Thoracic aorta (tissue), 2 donors: ENCODE data around the gene SLC8A1. TPM values are rescaled to one million over a fixed set of nuclear protein-coding genes. Genes with fewer than 3 reads are reported as not detected.

Source experiments
- ATAC-seq: fragments of 150-250 bp; one replicate; pipeline ENCODE4 v1.8.0; 2017; ENCODE audit warnings: low read depth; ENCODE audit not compliant: insufficient number of reproducible peaks, low FRiP score
- DNase-seq: peaks from one replicate; pipeline ENCODE4 v3.0.0-alpha.2; 2020; ENCODE audit warnings: low spot score
- H3K27ac ChIP-seq, 2 donors: fragments of 200-600 bp; sonication (generic); 1 replicate in 1 of 2; 2 replicates in 1 of 2; pipeline ENCODE4 v1.5.1; 2016; ENCODE audit warnings: mild to moderate bottlenecking in 2 of 2, moderate library complexity in 2 of 2
- H3K27me3 ChIP-seq: fragments of 200-600 bp; sonication (generic); replicated peaks from 2 replicates; pipeline ENCODE4 v1.6.0; 2016; ENCODE audit warnings: mild to moderate bottlenecking; ENCODE audit not compliant: insufficient read depth
- H3K36me3 ChIP-seq: fragments of 200-600 bp; sonication (generic); one replicate; pipeline ENCODE4 v1.5.1; 2016
- H3K4me1 ChIP-seq, 2 donors: fragments of 200-600 bp; sonication (generic); 1 replicate in 1 of 2; 2 replicates in 1 of 2; pipeline versions ENCODE4 v1.5.1 to v1.6.0; 2016; ENCODE audit warnings: low read depth in 2 of 2, mild to moderate bottlenecking in 1 of 2; ENCODE audit not compliant: control insufficient read depth in 1 of 2
- H3K4me3 ChIP-seq: fragments of 200-600 bp; sonication (generic); 2 replicates; pipeline ENCODE4 v1.5.1; 2016; ENCODE audit warnings: mild to moderate bottlenecking
- H3K9me3 ChIP-seq: fragments of 200-600 bp; sonication (generic); 2 replicates; pipeline ENCODE4 v1.5.1; 2016
- total RNA-seq, 2 donors: library from RNA; depleted of rRNA; stranded (reverse); fragments of >200 nt; gene quantifications; one replicate each; pipeline versions ENCODE4 v1.1.0 to v1.2.3, GENCODE V29; 2016
- TF ChIP-seq, protein P1 (sequence below): fragments of 200-600 bp; sonication (generic); IDR thresholded peaks from one replicate; pipeline ENCODE4 v1.5.1; 2019; ENCODE audit warnings: antibody characterized with exemption

SLC8A1 gene
- total RNA-seq, 2 donors from 2014 or later, result 13.7 to 31.2 TPM

DNA sequence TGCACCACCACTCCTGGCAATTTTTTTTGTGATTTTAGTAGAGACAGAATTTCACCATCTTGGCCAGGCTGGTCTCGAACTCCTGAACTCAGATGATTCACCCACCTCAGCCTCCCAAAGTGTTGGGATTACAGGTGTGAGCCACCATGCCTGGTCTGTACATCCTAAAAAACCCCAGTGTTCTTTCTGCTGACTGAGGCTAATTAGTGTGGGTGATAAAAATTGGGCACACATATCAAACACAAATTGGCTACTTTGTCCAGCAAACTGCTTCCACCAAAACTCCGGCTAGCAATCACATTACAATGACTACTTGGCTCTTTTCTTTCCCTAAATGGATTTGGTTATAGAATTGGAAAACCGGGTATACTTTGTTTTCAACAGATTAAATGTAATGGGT lies 153.9 kb downstream of the SLC8A1 start:
- H3K36me3 ChIP-seq, result no peaks in the 10 kb centered on the region
- H3K4me1 ChIP-seq, result peaks cover 0 to 5% of the 10 kb centered on the region in 2 donors
- TF ChIP-seq, protein P1, sequence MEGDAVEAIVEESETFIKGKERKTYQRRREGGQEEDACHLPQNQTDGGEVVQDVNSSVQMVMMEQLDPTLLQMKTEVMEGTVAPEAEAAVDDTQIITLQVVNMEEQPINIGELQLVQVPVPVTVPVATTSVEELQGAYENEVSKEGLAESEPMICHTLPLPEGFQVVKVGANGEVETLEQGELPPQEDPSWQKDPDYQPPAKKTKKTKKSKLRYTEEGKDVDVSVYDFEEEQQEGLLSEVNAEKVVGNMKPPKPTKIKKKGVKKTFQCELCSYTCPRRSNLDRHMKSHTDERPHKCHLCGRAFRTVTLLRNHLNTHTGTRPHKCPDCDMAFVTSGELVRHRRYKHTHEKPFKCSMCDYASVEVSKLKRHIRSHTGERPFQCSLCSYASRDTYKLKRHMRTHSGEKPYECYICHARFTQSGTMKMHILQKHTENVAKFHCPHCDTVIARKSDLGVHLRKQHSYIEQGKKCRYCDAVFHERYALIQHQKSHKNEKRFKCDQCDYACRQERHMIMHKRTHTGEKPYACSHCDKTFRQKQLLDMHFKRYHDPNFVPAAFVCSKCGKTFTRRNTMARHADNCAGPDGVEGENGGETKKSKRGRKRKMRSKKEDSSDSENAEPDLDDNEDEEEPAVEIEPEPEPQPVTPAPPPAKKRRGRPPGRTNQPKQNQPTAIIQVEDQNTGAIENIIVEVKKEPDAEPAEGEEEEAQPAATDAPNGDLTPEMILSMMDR, result no peak
- no peak overlapping the region for H3K27ac ChIP-seq
- H3K27me3 ChIP-seq, result no peaks in the 10 kb centered on the region
- H3K4me3 ChIP-seq, result no peak overlapping the region
- no peaks in the 10 kb centered on the region for H3K9me3 ChIP-seq
- ATAC-seq, result no peak
- DNase-seq, result no peak

DNA sequence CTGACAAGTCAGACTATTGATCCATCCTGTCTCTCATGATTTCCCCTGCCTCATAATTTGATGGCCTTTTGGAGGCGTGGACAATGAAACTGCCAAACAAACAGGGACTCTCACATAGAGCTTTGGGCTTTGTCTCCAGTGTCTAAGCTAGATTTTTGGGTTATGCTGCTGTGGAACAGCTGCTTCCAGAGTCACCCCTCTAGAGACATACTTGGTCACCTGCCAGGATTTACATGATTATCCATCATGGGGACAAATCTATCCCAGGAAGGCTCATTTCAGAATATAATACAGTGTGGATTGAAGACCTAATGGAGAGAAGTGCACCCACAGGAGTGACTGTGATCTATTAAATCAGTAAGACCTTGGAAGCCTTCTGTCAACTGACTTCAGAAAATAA lies 159.6 kb downstream of the SLC8A1 start:
- no peaks in the 10 kb centered on the region for H3K4me1 ChIP-seq
- DNase-seq, result no peak
- no peaks in the 10 kb centered on the region for H3K27me3 ChIP-seq
- H3K27ac ChIP-seq, result no peak overlapping the region
- H3K4me3 ChIP-seq, result no peak overlapping the region
- TF ChIP-seq, protein P1, result no peak
- no peaks in the 10 kb centered on the region for H3K9me3 ChIP-seq
- no peak for ATAC-seq
- no peaks in the 10 kb centered on the region for H3K36me3 ChIP-seq

DNA sequence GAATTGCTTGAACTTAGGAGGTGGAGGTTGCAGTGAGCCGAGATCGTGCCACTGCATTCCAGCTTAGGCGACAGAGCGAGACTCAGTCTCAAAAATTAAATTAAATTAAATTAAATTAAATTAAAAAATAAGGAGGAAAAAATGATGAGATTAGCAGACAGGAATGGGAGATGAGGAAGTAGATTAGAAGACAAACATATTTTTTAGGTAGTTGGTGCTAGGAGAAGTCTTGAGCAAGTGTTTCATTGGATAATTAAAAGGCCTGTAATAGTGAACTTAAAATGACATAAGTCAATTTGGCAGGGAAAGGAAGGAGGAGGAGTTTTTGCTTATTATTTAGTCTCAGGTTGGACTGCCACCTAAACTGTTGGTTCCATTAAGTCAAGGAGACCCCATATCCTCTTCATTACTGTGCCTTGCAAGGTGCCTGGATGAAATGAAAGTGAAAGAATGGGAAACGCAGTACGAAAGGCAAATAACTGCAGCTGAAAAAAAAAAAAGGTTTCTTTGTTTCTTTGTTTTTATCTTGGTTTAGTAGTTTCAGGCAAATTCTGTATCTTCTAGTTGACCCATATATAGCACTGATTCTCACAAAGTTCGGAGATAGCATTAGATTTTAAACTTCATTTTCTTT lies 162.0 kb downstream of the SLC8A1 start:
- Histone ChIP-seq H3K9me3 (no peaks in the 10 kb centered on the region), H3K36me3 (no peaks in the 10 kb centered on the region), H3K27ac (no peak overlapping the region), H3K27me3 (no peaks in the 10 kb centered on the region), H3K4me3 (no peak overlapping the region), H3K4me1 (peaks cover 0 to 7% of the 10 kb centered on the region in 2 donors)
- ATAC-seq (no peak), DNase-seq (no peak)
- TF ChIP-seq, protein P1, result no peak

DNA sequence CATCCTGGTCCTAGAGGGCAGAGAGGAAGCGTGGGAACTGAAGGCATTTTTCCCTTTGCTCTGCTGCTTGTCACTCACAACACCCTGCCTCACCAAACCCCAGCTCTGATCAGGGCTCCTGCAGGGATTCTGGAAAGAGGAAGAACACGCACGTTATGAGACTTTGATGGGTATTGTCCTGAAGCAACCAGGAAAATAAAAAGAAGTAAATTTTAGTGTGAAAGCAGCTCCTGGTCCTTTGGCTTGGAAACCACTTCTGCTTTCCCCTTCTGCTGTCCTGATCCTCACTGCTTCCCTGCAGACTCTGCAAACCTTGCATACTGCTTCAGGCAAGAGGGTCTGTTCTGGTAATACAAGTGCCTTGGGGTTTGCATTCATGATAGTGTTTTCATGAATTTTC lies 164.1 kb downstream of the SLC8A1 start:
- H3K4me1 ChIP-seq, result peaks cover 8 to 22% of the 10 kb centered on the region in 2 donors

DNA sequence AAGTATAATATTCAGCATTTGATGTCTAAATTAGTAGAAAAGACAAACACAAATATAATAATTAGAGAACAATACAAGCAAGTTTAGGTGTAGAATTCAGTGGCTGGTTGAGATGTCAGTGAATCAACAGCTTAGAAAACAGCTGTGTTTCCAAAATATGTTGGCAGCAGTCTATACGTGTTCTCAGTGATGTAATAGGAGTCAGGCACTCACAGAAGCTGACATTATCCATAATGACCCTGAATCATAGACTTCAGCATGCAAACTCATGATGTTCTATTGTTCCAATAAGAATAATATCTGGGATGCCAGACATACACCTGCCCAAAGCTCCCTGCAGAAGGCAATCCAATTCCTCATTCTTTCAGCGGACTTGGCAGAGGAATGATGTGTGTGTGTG lies 164.7 kb downstream of the SLC8A1 start:
- DNase-seq (no peak), ATAC-seq (no peak)
- TF ChIP-seq, protein P1, result no peak
- no peak overlapping the region for H3K4me3 ChIP-seq
- no peaks in the 10 kb centered on the region for H3K27me3 ChIP-seq
- H3K4me1 ChIP-seq, result peaks cover 10 to 28% of the 10 kb centered on the region in 2 donors
- no peaks in the 10 kb centered on the region for H3K36me3 ChIP-seq
- no peak overlapping the region for H3K27ac ChIP-seq
- H3K9me3 ChIP-seq, result no peaks in the 10 kb centered on the region

More for the DNA sequence above, 164.1 kb downstream of the SLC8A1 start:
- Histone ChIP-seq H3K27me3 (no peaks in the 10 kb centered on the region), H3K4me3 (no peak overlapping the region), H3K9me3 (no peaks in the 10 kb centered on the region), H3K36me3 (no peaks in the 10 kb centered on the region), H3K27ac (no peak overlapping the region)
- DNase-seq, result no peak
- ATAC-seq, result no peak
- TF ChIP-seq, protein P1, result no peak
